ENCODE results near the gene LOC128125822.

LOC128125822 gene

GRCh38 chr6:63597141-63598048 lies 25.1 kb downstream of the LOC128125822 start:
- DNase-seq (ENCODE audit: low read depth): no peak
- TF ChIP-seq CTCF (IDR thresholded peaks at IDR 0.05; ENCODE audit: insufficient read depth, low read depth, low read length): no peak
- peak overlapping the region; percentile 60 for H3K4me3 ChIP-seq (ENCODE audit: low read depth, low read length)

GRCh38 chr6:63598049-63599036 lies 26.1 kb downstream of the LOC128125822 start:
- DNase-seq (ENCODE audit: low read depth): peak; percentile 57
- peak overlapping the region; percentile 60 for H3K4me3 ChIP-seq (ENCODE audit: low read depth, low read length)
- peak; percentile 92 for TF ChIP-seq CTCF (IDR thresholded peaks at IDR 0.05; ENCODE audit: insufficient read depth, low read depth, low read length)

- H3K4me3 ChIP-seq (ENCODE audit: low read depth, low read length): no peak overlapping the region
- no peak for DNase-seq (ENCODE audit: low read depth)
- no peak for TF ChIP-seq CTCF (IDR thresholded peaks at IDR 0.05; ENCODE audit: insufficient read depth, low read depth, low read length)
Measured at GRCh38 chr6:63599243-63599642, 27.0 kb downstream of the LOC128125822 start.

GRCh38 chr6:63600136-63600535 lies 27.9 kb downstream of the LOC128125822 start:
- no peak for DNase-seq (ENCODE audit: low read depth)
- no peak overlapping the region for H3K4me3 ChIP-seq (ENCODE audit: low read depth, low read length)
- no peak for TF ChIP-seq CTCF (IDR thresholded peaks at IDR 0.05; ENCODE audit: insufficient read depth, low read depth, low read length)

- no peak overlapping the region for H3K4me3 ChIP-seq (ENCODE audit: low read depth, low read length)
- no peak for DNase-seq (ENCODE audit: low read depth)
- no peak for TF ChIP-seq CTCF (IDR thresholded peaks at IDR 0.05; ENCODE audit: insufficient read depth, low read depth, low read length)
Measured at GRCh38 chr6:63609231-63609630, 37.0 kb downstream of the LOC128125822 start.

GRCh38 chr6:63610944-63611343 lies 38.7 kb downstream of the LOC128125822 start:
- H3K4me3 ChIP-seq (ENCODE audit: low read depth, low read length): no peak overlapping the region
- no peak for DNase-seq (ENCODE audit: low read depth)
- no peak for TF ChIP-seq CTCF (IDR thresholded peaks at IDR 0.05; ENCODE audit: insufficient read depth, low read depth, low read length)

Data from fibroblast of villous mesenchyme (primary cell).